GM21390 (cell line): Measurements from ENCODE around the gene SAT2.

Experiments
- ATAC-seq: cut with Tn5 transposase; IDR thresholded peaks from one replicate; pipeline ENCODE4 v1.9.1; 2021; ENCODE audit not compliant: unreplicated experiment

SAT2 gene

GRCh38 chr17:7592422-7593021 lies 35.1 kb downstream of the SAT2 start:
- no peak for ATAC-seq

- ATAC-seq = no peak
Observed at GRCh38 chr17:7591596-7591995, 36.0 kb downstream of the SAT2 start.

GRCh38 chr17:7590743-7591142 lies 36.9 kb downstream of the SAT2 start:
- ATAC-seq = no peak

- ATAC-seq = no peak
Observed at GRCh38 chr17:7589891-7590691, 37.5 kb downstream of the SAT2 start, which contains the start of gene SOX15. Gene SOX15, minus strand, starts transcription at chr17:7590094. Its CDS starts 418 bp downstream, at chr17:7589676.

- ATAC-seq = no peak
Observed at GRCh38 chr17:7589204-7589868, 38.3 kb downstream of the SAT2 start.

- ATAC-seq = no peak
Observed at GRCh38 chr17:7588553-7589203, 38.9 kb downstream of the SAT2 start.

- ATAC-seq = no peak
Observed at GRCh38 chr17:7587420-7588151, 40.0 kb downstream of the SAT2 start.

- ATAC-seq = no peak
Observed at GRCh38 chr17:7586673-7587419, 40.8 kb downstream of the SAT2 start.

GRCh38 chr17:7583253-7584109 lies 44.1 kb downstream of the SAT2 start, which contains the start of gene MPDU1:
Gene MPDU1, plus strand, starts transcription at chr17:7583852. Its CDS starts 11 bp downstream, at chr17:7583863.
- ATAC-seq = peak; percentile 57

- no peak for ATAC-seq
Observed at GRCh38 chr17:7582396-7583252, 45.0 kb downstream of the SAT2 start.

GRCh38 chr17:7580604-7581575 lies 46.7 kb downstream of the SAT2 start:
- ATAC-seq = no peak

GRCh38 chr17:7579834-7580603 lies 47.6 kb downstream of the SAT2 start:
- no peak for ATAC-seq

- peak; percentile 38 for ATAC-seq
Observed at GRCh38 chr17:7579001-7579833, 48.4 kb downstream of the SAT2 start, which contains the start of gene CD68. Gene CD68, plus strand, starts transcription at chr17:7579638. Its CDS starts 40 bp downstream, at chr17:7579678.

GRCh38 chr17:7577327-7578199 lies 50.1 kb downstream of the SAT2 start:
- no peak for ATAC-seq
